Measurements from ENCODE around the gene SELENOV.

Gene SELENOV

DNA sequence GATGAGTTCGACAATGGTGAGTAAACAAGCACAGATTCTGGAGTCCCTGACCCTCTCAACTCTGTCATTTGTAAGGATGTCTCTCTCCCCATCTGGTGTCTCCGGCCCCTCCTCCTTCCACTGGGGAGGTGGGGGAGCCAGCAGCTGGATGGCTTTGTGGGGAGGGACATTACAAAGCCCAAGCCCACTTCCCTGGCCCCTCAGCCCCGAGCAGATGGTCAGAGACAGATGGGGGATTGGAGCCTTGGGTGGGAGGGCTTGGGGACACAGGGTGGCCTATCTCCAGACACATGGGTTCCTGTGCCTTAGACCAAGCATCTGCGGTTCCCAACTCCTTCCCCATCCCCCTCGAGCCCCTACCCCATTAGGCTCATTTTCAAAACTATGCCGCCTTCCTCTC is 31.8 kb upstream of the SELENOV start:
- Histone ChIP-seq H3K4me1 (ENCODE audit: control insufficient read depth, low read length) (peaks cover 20% of the 10 kb centered on the region), H3K27me3 (ENCODE audit: control insufficient read depth, low read length) (no peaks in the 10 kb centered on the region), H3K4me3 (ENCODE audit: low read length) (no peak overlapping the region), H3K36me3 (ENCODE audit: control insufficient read depth, low read length) (peaks cover 55% of the 10 kb centered on the region), H4K20me1 (ENCODE audit: control insufficient read depth, insufficient read depth, low read depth, low read length) (no peaks in the 10 kb centered on the region), H3K9me2 (replicated peaks; ENCODE audit: control insufficient read depth, low read length) (no peaks in the 10 kb centered on the region), H3K27ac (ENCODE audit: low read depth, low read length) (no peak overlapping the region), H3F3A (ENCODE audit: control insufficient read depth, insufficient read depth) (peaks cover 7% of the 10 kb centered on the region), H3K79me2 (ENCODE audit: control insufficient read depth, low read length) (peaks cover 36% of the 10 kb centered on the region), H3K9me3 (ENCODE audit: control insufficient read depth, insufficient read depth, low read length) (no peaks in the 10 kb centered on the region), H3K4me2 (ENCODE audit: low read length) (no peak overlapping the region)
- TF ChIP-seq, protein P1, sequence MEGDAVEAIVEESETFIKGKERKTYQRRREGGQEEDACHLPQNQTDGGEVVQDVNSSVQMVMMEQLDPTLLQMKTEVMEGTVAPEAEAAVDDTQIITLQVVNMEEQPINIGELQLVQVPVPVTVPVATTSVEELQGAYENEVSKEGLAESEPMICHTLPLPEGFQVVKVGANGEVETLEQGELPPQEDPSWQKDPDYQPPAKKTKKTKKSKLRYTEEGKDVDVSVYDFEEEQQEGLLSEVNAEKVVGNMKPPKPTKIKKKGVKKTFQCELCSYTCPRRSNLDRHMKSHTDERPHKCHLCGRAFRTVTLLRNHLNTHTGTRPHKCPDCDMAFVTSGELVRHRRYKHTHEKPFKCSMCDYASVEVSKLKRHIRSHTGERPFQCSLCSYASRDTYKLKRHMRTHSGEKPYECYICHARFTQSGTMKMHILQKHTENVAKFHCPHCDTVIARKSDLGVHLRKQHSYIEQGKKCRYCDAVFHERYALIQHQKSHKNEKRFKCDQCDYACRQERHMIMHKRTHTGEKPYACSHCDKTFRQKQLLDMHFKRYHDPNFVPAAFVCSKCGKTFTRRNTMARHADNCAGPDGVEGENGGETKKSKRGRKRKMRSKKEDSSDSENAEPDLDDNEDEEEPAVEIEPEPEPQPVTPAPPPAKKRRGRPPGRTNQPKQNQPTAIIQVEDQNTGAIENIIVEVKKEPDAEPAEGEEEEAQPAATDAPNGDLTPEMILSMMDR (IDR thresholded peaks at IDR 0.05; ENCODE audit: low read depth, low read length, poor library complexity, severe bottlenecking), result no peak

DNA sequence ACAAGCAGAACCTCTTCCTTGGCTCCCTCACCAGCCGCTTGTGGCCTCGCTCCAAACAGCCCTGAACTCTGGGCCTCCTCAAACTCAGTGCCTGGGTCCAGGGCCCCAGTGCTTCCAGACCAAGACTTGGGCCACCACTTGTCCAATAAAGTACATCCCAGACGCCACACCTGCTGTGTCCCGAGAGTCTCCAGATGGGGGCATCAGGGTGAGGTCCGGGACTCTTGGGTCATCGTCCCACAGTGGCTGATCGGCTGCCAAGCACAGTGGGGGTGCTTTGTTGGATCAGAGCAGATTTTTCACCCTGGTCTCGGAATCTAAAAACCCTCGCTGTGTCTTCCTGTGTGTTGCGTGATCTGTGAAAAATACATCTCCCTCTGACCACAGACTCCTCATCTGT is 25.2 kb upstream of the SELENOV start:
- Histone ChIP-seq H3K36me3 (ENCODE audit: control insufficient read depth, low read length) (peaks cover 53% of the 10 kb centered on the region), H3F3A (ENCODE audit: control insufficient read depth, insufficient read depth) (peaks cover 3% of the 10 kb centered on the region)
- TF ChIP-seq, protein P1 (IDR thresholded peaks at IDR 0.05; ENCODE audit: low read depth, low read length, poor library complexity, severe bottlenecking), result no peak
- TF ChIP-seq EZH2phosphoT487 (IDR thresholded peaks at IDR 0.05; ENCODE audit: borderline replicate concordance, low read length), result no peak

DNA sequence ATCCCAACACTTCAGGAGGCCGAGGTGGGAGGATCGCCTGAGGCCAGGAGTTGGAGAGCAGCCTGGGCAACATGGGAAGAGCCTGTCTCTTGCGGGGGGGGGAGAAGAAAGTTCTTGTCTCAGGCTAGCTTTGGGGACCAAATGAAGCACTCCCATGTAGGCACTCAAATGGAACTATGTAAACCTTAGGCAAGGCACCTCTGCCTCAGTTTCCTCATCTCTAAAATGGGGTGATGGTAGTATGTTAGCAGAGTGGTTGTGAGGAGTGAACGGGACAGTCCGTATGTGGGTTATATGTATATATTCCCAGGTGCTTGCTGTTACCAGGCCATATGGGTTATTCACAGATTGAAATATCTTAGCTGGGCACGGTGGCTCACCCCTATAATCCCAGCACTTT is 22.7 kb upstream of the SELENOV start:
- Histone ChIP-seq H4K20me1 (ENCODE audit: control insufficient read depth, insufficient read depth, low read depth, low read length) (no peaks in the 10 kb centered on the region), H3K4me1 (ENCODE audit: control insufficient read depth, low read length) (no peaks in the 10 kb centered on the region; the same call in 1 of the 2 replicates), H3K9me2 (replicated peaks; ENCODE audit: control insufficient read depth, low read length) (no peaks in the 10 kb centered on the region), H3K4me3 (ENCODE audit: low read length) (no peak overlapping the region), H3K79me2 (ENCODE audit: control insufficient read depth, low read length) (no peaks in the 10 kb centered on the region), H3K4me2 (ENCODE audit: low read length) (no peak overlapping the region), H3K27me3 (ENCODE audit: control insufficient read depth, low read length) (0 out of 2 replicates have a peak, but pooled peaks cover under 1% of the 10 kb centered on the region), H3F3A (ENCODE audit: control insufficient read depth, insufficient read depth) (peaks cover 3% of the 10 kb centered on the region), H3K36me3 (ENCODE audit: control insufficient read depth, low read length) (peaks cover 31% of the 10 kb centered on the region), H3K27ac (ENCODE audit: low read depth, low read length) (no peak overlapping the region), H3K9me3 (ENCODE audit: control insufficient read depth, insufficient read depth, low read length) (no peaks in the 10 kb centered on the region)
- TF ChIP-seq, protein P1 (IDR thresholded peaks at IDR 0.05; ENCODE audit: low read depth, low read length, poor library complexity, severe bottlenecking), result no peak
- no peak for TF ChIP-seq EZH2phosphoT487 (IDR thresholded peaks at IDR 0.05; ENCODE audit: borderline replicate concordance, low read length)

More for the DNA sequence above, 25.2 kb upstream of the SELENOV start:
- Histone ChIP-seq H4K20me1 (ENCODE audit: control insufficient read depth, insufficient read depth, low read depth, low read length) (no peaks in the 10 kb centered on the region), H3K9me3 (ENCODE audit: control insufficient read depth, insufficient read depth, low read length) (no peaks in the 10 kb centered on the region), H3K79me2 (ENCODE audit: control insufficient read depth, low read length) (no peaks in the 10 kb centered on the region; the same call in 1 of the 2 replicates), H3K4me2 (ENCODE audit: low read length) (no peak overlapping the region), H3K9me2 (replicated peaks; ENCODE audit: control insufficient read depth, low read length) (no peaks in the 10 kb centered on the region), H3K27ac (ENCODE audit: low read depth, low read length) (no peak overlapping the region), H3K27me3 (ENCODE audit: control insufficient read depth, low read length) (no peaks in the 10 kb centered on the region), H3K4me3 (ENCODE audit: low read length) (no peak overlapping the region), H3K4me1 (ENCODE audit: control insufficient read depth, low read length) (no peaks in the 10 kb centered on the region)
